ENCODE results near the gene MEF2D.

The MEF2D gene
- 54.2 to 59.0 reads per million in 2 donors for total RNA-seq

- no peak for DNase-seq
Measured at GRCh38 chr1:156500543-156500792, at the start of gene MEF2D. Gene MEF2D (minus strand): TSS chr1:156500775. CDS start chr1:156483292, 17,483 bp downstream.

DNA sequence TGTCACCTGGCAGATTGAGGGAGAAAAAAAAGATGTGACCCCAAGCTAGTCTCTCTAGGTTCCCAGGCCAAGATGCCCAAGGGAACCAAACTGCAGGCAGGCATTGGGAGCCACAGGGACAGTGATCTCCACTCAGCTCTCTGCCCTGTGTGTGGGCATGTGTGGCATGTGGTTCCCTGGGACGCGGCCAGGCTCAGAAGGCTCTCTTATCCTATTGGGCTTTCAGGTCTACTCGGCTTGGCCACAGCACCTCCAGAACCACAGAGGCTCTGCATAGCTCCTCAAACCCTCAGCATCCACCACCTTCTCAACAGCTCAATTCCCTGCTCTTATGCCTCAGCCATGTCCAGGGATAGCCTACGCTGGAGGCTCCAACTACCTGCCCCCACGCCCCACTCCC is 49.8 kb upstream of the MEF2D start:
- no peak for DNase-seq

- DNase-seq = no peak
Measured at GRCh38 chr1:156549831-156550230, 49.3 kb upstream of the MEF2D start.

DNA sequence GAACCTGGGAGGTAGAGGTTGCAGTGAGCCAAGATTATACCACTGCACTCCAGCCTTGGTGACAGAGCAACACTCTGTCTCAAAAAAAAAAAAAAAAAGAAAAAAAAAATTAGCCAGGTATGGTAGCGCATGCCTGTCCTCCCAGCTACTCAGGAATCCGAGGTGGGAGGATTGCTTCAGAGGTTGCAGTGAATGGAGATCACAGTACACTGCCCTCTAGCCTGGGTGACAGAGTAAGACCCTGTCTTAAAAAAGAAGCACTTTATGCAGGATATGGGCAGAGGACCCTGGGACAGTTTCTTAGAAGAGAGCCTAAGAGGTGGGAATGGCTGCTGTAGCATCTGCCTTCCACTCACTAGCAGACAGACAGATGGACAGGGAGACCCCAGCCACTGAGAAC is 48.8 kb upstream of the MEF2D start:
- DNase-seq = no peak

GRCh38 chr1:156547982-156548381 is 47.4 kb upstream of the MEF2D start:
- no peak for DNase-seq

GRCh38 chr1:156547434-156547833 is 46.9 kb upstream of the MEF2D start:
- no peak for DNase-seq

DNA sequence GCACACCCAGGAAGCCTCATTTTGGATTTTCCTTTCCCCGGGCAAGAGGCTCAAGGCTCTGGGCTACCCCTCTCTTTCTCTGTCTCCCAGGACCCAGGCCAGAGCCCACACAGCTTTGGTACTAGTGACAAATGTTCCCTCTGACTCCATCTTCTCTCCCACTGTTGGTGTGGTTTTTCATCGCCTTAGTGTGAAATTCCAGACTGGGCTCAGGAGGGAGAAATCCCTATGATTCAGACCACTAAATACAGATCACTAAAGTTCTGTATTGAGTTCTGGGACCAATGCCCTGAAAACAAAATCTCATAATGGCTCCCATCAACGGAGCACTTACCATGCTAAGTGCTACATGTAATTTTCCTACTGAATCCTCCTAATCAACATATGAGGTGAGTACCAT is 45.7 kb upstream of the MEF2D start:
- no peak for DNase-seq

DNA sequence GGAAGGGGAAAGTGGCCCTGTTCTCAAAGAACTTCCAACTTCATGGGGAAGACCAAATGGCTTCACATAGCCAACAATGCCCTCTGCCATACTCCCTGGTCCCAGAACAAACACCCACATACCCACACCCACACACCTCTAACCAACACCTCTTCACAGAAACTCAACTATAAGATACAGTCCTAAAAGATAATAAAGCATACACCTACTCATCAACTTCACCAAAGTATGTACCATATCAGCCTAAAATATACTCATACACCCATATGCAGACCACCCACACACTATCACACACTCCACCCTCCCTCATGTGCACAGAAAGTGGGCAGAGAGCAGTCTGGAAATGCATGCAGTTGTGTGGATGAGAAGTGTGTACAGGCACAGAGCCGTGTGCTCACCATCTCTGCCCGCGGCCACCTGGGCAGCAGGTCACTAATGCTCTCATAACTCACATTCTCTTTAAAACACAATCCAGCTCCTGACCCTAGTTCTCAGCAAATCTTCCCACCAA is 44.1 kb upstream of the MEF2D start:
- DNase-seq = no peak

DNA sequence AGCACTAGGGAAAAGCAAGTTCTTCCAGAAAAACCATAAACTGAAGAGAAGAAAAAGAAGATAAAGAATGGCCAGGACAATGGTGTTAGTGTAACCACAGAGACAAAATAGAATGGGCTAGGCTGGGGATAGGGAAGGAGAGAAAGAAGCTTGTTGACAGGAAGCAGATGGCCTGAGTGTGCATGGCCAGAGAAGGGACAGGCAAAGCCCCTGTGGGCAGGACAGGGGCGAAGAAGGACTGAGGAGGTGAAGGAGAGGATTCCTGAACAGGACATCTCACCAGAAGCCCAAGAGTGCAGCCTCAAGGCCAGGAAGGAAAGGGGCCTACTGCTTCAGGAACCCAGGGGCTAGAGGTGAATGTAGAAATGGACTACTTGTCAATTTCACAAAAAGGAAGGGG is 42.5 kb upstream of the MEF2D start:
- DNase-seq = no peak

GRCh38 chr1:156540955-156541354 is 40.4 kb upstream of the MEF2D start:
- no peak for DNase-seq

DNA sequence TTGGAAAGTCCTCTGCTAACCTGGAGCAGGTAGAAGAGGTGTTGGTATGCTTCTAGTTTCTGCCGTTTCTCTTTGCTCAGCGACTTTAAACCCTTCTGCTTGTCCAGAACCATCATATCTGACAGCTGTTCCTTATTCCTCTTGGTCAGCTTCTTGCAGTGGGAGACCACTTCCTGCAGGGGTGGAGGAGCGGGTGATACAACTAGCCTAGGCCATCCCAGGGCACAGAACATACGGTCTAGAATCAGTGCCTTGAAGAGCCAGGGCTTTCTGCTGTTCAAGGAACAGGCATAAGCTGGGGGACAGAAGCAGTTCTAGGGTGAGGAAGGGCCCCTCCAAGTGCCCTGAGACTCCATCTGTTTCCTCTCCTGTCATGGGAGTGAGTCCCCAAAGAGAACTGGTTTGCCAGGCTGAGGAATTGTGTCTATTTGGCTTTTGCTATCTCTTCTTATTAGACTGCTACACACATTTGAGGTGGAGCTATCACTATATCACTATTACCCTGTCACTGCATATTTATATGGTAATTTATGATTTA is 39.3 kb upstream of the MEF2D start:
- DNase-seq = no peak

DNA sequence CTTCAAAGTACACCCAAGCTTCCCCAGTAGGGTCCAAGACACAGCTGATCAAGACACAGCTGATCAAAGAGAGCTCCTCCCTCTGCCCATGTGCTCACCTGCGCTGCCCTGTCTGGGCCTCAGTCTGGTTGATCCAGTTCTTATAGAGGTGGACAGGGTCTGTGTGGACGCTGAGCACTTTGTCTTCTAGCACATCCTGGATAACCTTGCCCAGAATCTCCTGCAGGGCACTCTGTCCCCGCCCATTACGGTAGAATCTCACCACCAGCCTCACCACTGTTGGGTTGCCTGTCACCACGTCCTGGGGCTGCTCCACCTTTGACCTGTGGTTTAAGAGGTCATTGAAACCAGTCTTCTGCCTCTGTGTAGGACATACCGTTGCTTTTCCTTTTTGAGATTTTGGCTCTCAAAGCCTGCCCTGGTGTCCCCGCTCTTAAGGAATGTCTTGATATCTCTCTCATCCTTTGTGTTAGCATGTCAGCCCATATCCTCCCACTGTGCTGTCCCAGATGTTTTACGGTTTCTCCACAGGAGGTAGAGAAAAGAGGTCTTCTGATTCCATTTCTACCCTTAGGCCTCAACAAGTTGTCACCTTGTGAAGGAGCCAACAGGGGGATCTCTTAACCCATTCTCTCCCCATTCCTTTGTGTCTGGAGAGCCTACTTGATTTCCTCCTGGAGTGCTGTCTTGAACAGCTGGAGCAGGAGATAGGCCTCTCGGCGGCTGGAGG is 38.3 kb upstream of the MEF2D start:
- no peak for DNase-seq

DNA sequence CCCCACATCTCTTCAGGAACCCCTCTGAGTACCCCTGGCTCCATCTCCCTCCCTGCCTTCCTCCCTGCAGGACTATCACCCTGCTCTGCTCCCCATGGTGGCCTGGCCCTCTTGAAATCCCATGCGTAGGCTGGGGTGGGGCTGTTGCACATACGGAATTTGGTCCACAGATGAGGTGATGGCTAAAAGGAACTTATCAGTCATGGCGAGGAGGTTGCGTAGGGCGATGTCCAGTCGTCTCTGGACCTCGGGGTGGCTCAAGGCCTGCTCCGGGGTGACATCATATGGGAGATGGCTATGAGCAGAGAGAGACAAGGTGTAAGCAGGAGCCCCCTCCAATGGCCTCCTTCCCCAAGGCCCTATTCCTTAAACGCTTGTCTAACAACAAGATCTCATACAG is 36.5 kb upstream of the MEF2D start:
- no peak for DNase-seq

- DNase-seq = no peak
Measured at GRCh38 chr1:156534424-156535060, 34.0 kb upstream of the MEF2D start.

GRCh38 chr1:156533568-156534220 is 33.1 kb upstream of the MEF2D start:
- DNase-seq = no peak

GRCh38 chr1:156532374-156532773 is 31.8 kb upstream of the MEF2D start:
- no peak for DNase-seq

GRCh38 chr1:156530006-156530405 is 29.4 kb upstream of the MEF2D start:
- DNase-seq = no peak

- no peak for DNase-seq
Measured at GRCh38 chr1:156528875-156529425, 28.4 kb upstream of the MEF2D start.

DNA sequence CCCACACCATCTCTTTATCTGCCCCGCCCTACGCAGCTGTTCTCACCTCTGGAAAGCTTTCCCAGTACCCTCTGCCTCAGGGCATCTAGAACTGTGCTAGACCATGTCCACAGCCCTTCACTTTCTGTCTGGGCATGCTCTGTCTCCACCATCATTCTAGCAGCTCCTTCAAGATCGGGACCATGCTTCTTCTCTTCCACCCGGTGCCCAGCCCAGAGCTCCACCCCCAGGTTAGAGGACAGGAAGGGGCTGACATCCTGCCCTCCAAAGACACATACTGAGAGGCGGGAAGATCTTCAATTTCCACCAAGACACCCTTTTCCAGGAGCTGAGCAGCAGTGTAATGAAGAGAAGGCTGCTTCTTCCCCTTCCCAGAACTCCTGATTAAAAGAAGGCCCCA is 27.7 kb upstream of the MEF2D start:
- no peak for DNase-seq

GRCh38 chr1:156527584-156527983 is 27.0 kb upstream of the MEF2D start:
- DNase-seq = no peak

DNA sequence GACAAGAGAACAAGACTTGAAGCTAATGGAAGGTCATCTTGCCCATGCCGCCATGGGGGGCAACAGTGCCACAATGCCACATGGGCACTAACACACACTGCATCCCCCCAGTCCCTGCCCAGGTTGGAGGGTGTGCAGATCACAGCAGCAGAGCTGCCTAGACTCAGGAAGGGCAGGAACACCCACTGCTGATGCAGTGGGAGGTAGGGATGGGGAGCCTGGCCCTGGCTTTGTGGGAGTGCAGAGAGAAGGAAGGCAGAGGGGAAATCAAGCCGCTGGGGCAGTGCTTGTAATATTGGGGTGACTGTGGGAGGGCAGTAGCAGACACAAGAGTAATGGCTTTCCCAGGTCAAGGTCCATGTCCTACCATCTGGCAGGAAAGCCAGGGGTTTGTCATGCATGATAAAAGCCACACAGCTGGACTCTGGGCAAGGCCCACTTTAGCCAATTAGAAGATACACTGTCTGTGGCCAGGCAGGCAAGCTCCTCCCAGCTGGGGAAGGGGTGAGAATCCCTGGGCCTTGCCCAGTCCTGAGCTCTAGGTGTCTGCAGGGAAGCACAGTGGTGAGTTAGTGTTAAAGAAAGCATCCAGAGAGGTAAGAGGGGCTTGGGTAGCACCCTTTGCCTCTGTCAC is 25.4 kb upstream of the MEF2D start:
- DNase-seq = no peak

DNA sequence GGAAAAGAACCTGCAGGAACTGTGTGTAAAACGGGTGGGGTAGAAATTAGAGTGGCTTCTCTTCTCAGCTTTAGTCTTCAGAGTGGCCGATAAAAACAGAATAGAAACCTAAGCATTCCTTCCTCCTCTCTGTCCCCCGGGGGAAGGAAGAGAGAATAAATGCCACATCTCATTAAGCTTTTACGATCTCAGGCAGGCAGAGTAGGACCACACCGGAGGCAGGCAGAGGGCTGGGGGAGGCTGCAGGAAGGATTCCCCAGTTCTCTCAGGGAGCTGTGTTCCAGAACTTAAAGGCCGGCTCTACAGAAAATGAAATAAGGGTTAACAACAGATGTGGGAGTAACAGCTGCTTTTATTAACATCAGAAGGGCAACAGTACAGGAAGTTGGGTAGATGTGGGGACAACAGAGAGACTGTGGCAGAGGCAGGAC is 24.5 kb upstream of the MEF2D start:
- no peak for DNase-seq

GRCh38 chr1:156524481-156524869 is 23.9 kb upstream of the MEF2D start:
- no peak for DNase-seq
